Cardiac muscle cell (in vitro differentiated cells and primary cell): Measurements from ENCODE around the gene FN3K. TPM values are rescaled to one million over a fixed set of nuclear protein-coding genes. Genes with fewer than 3 reads are reported as not detected.

Experiments
- DNase-seq, 2 donors: peaks; one replicate each; pipeline versions ENCODE4 v3.0.0 to v3.0.0-alpha.2; 2010 to 2017; ENCODE audit warnings: low read depth in 1 of 2, low spot score in 1 of 2
- H3K27ac ChIP-seq: fragments of 200-600 bp; sonication (generic); 2 replicates; pipeline ENCODE4 v1.5.1; 2016
- H3K27me3 ChIP-seq: fragments of 200-600 bp; sonication (generic); 2 replicates; pipeline ENCODE4 v1.6.0; 2016; ENCODE audit warnings: control low read depth
- H3K36me3 ChIP-seq: fragments of 200-600 bp; sonication (generic); 2 replicates; pipeline ENCODE4 v1.5.1; 2016; ENCODE audit warnings: control low read depth
- H3K4me1 ChIP-seq: fragments of 200-600 bp; sonication (generic); 2 replicates; pipeline ENCODE4 v1.8.1; 2017; ENCODE audit warnings: low read depth, mild to moderate bottlenecking, mixed run types
- H3K4me3 ChIP-seq: fragments of 200-600 bp; sonication (generic); 2 replicates; pipeline ENCODE4 v1.5.1; 2016; ENCODE audit warnings: mild to moderate bottlenecking
- H3K9me3 ChIP-seq: fragments of 200-600 bp; sonication (generic); 2 replicates; pipeline ENCODE4 v1.5.1; 2017; ENCODE audit warnings: low read depth, mild to moderate bottlenecking, control low read depth
- polyA plus RNA-seq: library from polyadenylated mRNA; unstranded; fragments of >200 nt; fragmentation: Nextera tagmentation; extraction: Ambion mirVana; gene quantifications from 2 replicates; pipeline ENCODE4 v1.2.1, GENCODE V29; 2016
- total RNA-seq: library from RNA; depleted of rRNA; stranded (reverse); fragments of >200 nt; gene quantifications from 2 replicates; pipeline ENCODE4 v1.2.3, GENCODE V29; 2016
- TF ChIP-seq, protein P1 (sequence below): IDR thresholded peaks from 2 replicates; pipeline ENCODE4 v1.5.1; 2012; ENCODE audit warnings: low read depth, mild to moderate bottlenecking, low read length

The FN3K gene
- total and polyA plus RNA-seq, 2 experiments from 2014 or later: 10.3 to 20.6 TPM

- H3K4me3 ChIP-seq: no peak overlapping the region
- DNase-seq: no peak
- H3K4me1 ChIP-seq: no peaks in the 10 kb centered on the region
- no peaks in the 10 kb centered on the region for H3K27me3 ChIP-seq
- H3K9me3 ChIP-seq: no peaks in the 10 kb centered on the region
- no peak overlapping the region for H3K27ac ChIP-seq
- TF ChIP-seq, protein P1, sequence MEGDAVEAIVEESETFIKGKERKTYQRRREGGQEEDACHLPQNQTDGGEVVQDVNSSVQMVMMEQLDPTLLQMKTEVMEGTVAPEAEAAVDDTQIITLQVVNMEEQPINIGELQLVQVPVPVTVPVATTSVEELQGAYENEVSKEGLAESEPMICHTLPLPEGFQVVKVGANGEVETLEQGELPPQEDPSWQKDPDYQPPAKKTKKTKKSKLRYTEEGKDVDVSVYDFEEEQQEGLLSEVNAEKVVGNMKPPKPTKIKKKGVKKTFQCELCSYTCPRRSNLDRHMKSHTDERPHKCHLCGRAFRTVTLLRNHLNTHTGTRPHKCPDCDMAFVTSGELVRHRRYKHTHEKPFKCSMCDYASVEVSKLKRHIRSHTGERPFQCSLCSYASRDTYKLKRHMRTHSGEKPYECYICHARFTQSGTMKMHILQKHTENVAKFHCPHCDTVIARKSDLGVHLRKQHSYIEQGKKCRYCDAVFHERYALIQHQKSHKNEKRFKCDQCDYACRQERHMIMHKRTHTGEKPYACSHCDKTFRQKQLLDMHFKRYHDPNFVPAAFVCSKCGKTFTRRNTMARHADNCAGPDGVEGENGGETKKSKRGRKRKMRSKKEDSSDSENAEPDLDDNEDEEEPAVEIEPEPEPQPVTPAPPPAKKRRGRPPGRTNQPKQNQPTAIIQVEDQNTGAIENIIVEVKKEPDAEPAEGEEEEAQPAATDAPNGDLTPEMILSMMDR: no peak
- no peaks in the 10 kb centered on the region for H3K36me3 ChIP-seq
Measured at GRCh38 chr17:82790391-82790790, 55.0 kb downstream of the FN3K start.

- Histone ChIP-seq H3K27me3 (no peaks in the 10 kb centered on the region), H3K27ac (no peak overlapping the region), H3K4me1 (no peaks in the 10 kb centered on the region), H3K36me3 (no peaks in the 10 kb centered on the region), H3K9me3 (no peaks in the 10 kb centered on the region), H3K4me3 (no peak overlapping the region)
- TF ChIP-seq, protein P1: no peak
- peak in 1 of 2 donors; percentile 81 for DNase-seq
Measured at GRCh38 chr17:82791532-82791931, 56.1 kb downstream of the FN3K start.

- no peak overlapping the region for H3K27ac ChIP-seq
- no peaks in the 10 kb centered on the region for H3K4me1 ChIP-seq
- H3K27me3 ChIP-seq: no peaks in the 10 kb centered on the region
- DNase-seq: no peak
- no peak overlapping the region for H3K4me3 ChIP-seq
- TF ChIP-seq, protein P1: no peak
- H3K9me3 ChIP-seq: no peaks in the 10 kb centered on the region
- no peaks in the 10 kb centered on the region for H3K36me3 ChIP-seq
Measured at GRCh38 chr17:82793974-82794630, 58.7 kb downstream of the FN3K start.

DNA sequence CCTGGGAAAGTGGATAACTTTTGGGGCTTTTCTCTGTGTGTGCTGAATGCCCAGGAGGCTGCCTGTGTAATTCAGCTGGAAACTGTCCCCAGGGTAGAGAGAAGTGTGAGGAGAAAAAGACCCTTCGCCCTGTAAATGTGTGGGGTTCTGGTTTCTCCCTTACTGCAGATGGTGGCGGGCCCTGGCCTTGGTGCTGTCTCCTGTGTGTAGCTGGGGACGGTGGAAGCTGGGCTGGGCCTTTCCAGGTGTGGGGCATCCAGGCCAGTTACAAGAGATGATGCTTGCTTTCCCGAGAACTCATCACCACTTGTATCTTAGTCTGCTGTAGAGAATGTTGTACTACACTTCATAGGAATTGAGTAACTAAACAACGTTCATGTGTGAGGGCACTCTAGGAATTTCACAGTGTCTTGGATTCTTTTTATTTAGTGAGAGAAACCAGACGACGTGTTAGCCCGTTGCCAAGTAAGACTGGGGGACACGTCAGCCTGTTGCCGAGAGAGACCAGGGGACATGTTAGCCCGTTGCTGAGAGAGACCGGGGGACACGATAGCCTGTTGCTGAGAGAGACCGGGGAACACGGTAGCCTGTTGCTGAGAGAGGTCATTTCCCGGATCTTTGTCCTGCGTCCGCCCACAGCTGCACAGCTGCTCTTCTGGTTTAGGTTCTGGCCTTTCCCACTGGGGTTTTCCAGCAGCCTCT is 59.5 kb downstream of the FN3K start:
- Histone ChIP-seq H3K4me3 (no peak overlapping the region), H3K36me3 (no peaks in the 10 kb centered on the region), H3K27me3 (no peaks in the 10 kb centered on the region), H3K9me3 (no peaks in the 10 kb centered on the region), H3K27ac (no peak overlapping the region), H3K4me1 (no peaks in the 10 kb centered on the region)
- peak in 1 of 2 donors; percentile 11 for DNase-seq
- TF ChIP-seq, protein P1: no peak

- DNase-seq: no peak
- Histone ChIP-seq H3K36me3 (peaks cover 2% of the 10 kb centered on the region), H3K27ac (no peak overlapping the region), H3K4me1 (no peaks in the 10 kb centered on the region), H3K4me3 (no peak overlapping the region), H3K27me3 (no peaks in the 10 kb centered on the region), H3K9me3 (no peaks in the 10 kb centered on the region)
- TF ChIP-seq, protein P1: no peak
Measured at GRCh38 chr17:82795615-82796014, 60.2 kb downstream of the FN3K start.
